Activated CD4-positive, alpha-beta T cell treated with anti-CD3 and anti-CD28 coated beads for 36 hours (primary cell): ENCODE measurements around the gene SLC34A1. TPM values are rescaled to one million over a fixed set of nuclear protein-coding genes. Genes with fewer than 3 reads are reported as not detected.
A peak's percentile ranks its signal among the peaks of the same experiment; 100 is the strongest.

Experiments
- ATAC-seq: fragments of 200-7000 bp; cut with Tn5 transposase; one replicate; pipeline ENCODE4 v1.10.0; 2021; ENCODE audit warnings: mild to moderate bottlenecking, moderate library complexity
- CTCF ChIA-PET: fragments of 350-600 bp; sonication (Branson Sonifier 250); formaldehyde crosslinking; loops from one replicate; lab custom pipeline; 2021; ENCODE audit warnings: antibody characterized with exemption; lab: Charles Lee
- POLR2A ChIA-PET: fragments of 350-600 bp; sonication (Branson Sonifier 250); formaldehyde crosslinking; loops from one replicate; lab custom pipeline; 2021; ENCODE audit warnings: antibody characterized with exemption, inconsistent platforms; lab: Charles Lee
- DNase-seq: peaks from one replicate; pipeline ENCODE4 v3.0.0-alpha.2; 2020
- H3K27ac Mint-ChIP-seq: one replicate; pipeline ENCODE4 v1.8.0; 2021; ENCODE audit warnings: mixed read lengths
- H3K27me3 Mint-ChIP-seq: one replicate; pipeline ENCODE4 v1.8.0; 2021; ENCODE audit warnings: mixed read lengths
- H3K36me3 Mint-ChIP-seq: one replicate; pipeline ENCODE4 v1.8.0; 2021; ENCODE audit warnings: low read depth, mixed read lengths
- H3K4me1 Mint-ChIP-seq: one replicate; pipeline ENCODE4 v1.8.0; 2021; ENCODE audit warnings: mixed read lengths
- H3K4me3 Mint-ChIP-seq: one replicate; pipeline ENCODE4 v1.8.0; 2021; ENCODE audit warnings: mild to moderate bottlenecking, moderate library complexity, mixed read lengths
- H3K9me3 Mint-ChIP-seq: one replicate; pipeline ENCODE4 v1.8.0; 2021; ENCODE audit warnings: low read depth, mixed read lengths
- intact Hi-C, 2 experiments: fragments of 100-400 bp; cut with DNase I in 1 of 2; cut with micrococcal nuclease in 1 of 2; formaldehyde crosslinking; loops; one replicate each; pipeline versions ENCODE4 v1.14.2 to v1.15.1; 2022 to 2024; cut with DNase I, micrococcal nuclease
- total RNA-seq, 2 experiments: library from RNA; stranded (reverse); gene quantifications; one replicate each; pipeline ENCODE4 v1.2.3, GENCODE V29; 2021

SLC34A1 gene
- total RNA-seq, 2 experiments from 2014 or later, result 0.14 TPM; not detected in 1

DNA sequence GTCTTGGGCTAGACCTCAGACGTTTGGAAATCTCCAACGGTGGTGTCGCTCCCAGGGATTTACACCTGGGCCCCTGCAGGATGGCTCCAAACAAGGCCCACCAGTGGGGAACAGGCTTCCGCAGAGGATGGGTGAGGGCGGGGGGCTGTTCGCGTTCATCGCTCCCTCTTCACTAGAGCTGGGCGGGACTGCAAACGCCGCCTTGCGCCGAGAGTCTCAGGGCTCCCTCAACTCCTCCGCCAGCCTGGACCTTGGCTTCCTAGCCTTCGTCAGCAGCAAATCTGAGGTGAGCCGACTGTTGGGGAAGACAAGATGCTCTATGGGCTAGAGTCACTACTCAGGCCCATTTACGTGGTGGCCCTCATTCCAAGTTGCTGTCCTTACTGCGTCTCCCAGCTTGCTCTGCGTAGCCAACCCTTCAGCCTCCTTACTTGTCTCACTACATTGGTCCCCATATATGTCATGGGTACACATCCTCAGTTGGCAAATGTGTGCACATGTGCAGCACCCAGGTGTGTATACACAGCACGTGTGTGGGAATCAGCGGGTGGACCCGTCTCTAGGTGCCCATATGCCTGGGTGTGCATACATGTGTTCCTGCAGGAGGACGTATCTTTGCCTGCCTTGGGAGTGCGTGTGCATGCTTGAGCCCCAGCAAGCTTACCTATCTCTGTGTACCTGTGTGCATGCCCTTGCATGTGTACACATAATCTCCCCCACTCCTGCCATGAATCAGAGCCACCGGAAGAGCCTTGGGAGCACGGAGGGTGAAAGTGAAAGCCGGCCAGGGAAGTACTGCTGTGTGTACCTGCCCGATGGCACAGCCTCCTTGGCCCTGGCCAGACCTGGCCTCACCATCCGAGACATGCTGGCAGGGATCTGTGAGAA lies 16.0 kb upstream of the SLC34A1 start:
- intact Hi-C loops, result no loop called here
- ATAC-seq (no peak), DNase-seq (no peak)
- Mint-ChIP-seq H3K4me1 (peaks cover 73% of the 10 kb centered on the region), H3K27me3 (no peaks in the 10 kb centered on the region), H3K4me3 (no peak overlapping the region), H3K9me3 (no peaks in the 10 kb centered on the region), H3K36me3 (peaks cover 38% of the 10 kb centered on the region), H3K27ac (peak overlapping the region; percentile 16)
- ChIA-PET POLR2A (interaction anchor here (0.7 to 1.0 kb wide), 2 partner anchors 10 to 65 kb away, joined by 3 read pairs; partner anchors contain the start of genes PRELID1 and RAB24), CTCF (interaction anchor here (0.6 to 7.3 kb wide), 17 partner anchors 8 to 510 kb away, joined by 3 to 65 read pairs (median 5); partner anchors contain the start of genes LMAN2 and RGS14)

DNA sequence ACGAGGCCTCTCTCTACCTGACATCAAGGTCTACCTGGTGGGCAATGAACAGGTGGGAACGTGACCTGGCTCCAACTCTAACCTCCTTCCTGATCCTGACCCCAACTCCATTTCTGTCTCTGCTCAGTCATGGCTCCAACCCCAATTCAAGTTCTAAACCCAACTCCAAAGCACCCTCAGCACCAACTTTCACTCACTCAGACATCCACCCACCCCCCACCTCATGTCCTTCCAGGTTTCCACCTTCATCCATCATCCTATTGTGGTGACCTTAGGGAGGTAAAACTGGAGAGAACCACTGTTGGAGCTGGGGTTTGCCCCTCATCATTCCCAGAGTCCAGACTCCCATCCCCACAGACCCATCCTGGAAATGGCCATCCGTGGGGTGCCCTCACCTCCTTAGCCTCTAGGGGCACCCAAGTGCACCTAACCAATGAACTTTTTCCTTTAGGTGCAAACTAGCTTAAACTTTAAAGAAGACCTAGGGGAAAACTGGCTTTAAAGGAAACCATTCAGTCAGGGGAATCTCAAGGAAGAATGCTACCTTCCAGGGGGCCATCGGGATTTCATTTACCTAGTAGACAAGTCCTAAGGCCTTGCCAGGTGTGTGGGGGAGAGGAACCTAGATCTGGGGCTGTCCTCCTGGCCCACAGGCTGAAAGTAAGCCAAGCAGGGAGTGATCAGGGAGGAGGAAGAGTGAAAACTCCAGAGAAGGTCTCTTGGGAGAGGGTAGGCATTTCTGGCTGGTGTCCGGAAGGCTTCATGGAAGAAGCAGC lies 15.2 kb upstream of the SLC34A1 start:
- Mint-ChIP-seq H3K27me3 (no peaks in the 10 kb centered on the region), H3K27ac (peak overlapping the region; percentile 63), H3K4me3 (no peak overlapping the region), H3K4me1 (peaks cover 73% of the 10 kb centered on the region), H3K36me3 (peaks cover 38% of the 10 kb centered on the region), H3K9me3 (no peaks in the 10 kb centered on the region)
- DNase-seq, result peak; percentile 56
- ChIA-PET CTCF (interaction anchor here (0.6 to 7.3 kb wide), 22 partner anchors 9 to 511 kb away, joined by 3 to 65 read pairs (median 5); partner anchors contain the start of genes LMAN2 and RGS14), POLR2A (interaction anchor here (0.6 to 1.0 kb wide), 3 partner anchors 9 to 103 kb away, joined by 3 to 4 read pairs (median 3); partner anchors contain the start of genes PRELID1 and RAB24)
- ATAC-seq, result no peak
- intact Hi-C loops, result no loop called here

DNA sequence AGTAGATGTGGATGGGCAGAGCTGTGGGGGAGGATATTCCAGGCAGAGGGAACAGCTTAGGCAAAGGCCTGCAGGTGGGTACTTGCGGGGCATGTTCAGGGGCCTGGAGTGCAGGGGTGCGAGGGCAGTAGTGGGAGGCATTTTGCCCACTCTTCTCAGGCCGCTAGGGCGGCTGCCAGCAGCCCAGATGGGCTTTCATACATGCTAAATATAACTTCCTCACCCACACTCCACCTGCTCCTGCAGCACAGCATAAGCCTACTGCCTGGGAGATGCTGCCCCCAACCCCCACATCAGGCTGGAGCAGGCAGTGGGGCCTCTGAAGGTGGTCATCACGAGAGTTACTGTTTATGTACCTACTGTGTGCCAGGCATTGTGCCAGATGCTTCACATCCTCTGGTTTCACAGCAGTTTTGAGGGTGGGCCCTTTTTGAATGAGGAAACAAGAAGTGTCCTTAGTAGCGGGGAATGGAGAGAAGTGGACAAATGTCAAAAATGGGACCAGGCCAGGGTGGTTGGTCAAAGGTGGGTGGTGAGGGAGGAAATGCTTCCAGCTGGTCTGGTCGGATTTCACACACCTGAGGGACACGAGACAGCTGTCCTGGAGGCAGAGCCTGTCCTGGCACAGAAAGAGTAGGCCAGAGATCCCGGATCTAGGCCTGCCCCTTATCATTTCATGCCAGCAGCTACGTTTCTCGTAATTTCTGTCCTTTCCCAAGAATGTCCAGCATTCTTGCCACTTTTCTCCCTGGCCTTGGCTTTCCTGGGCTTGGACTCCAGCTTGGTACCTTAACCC lies 14.4 kb upstream of the SLC34A1 start:
- H3K27me3 Mint-ChIP-seq, result no peaks in the 10 kb centered on the region
- ChIA-PET POLR2A (interaction anchor here (0.6 to 1.0 kb wide), 5 partner anchors 8 to 102 kb away, joined by 3 to 4 read pairs (median 3); no protein-coding TSS in a partner anchor), CTCF (interaction anchor here (0.6 to 7.3 kb wide), 29 partner anchors 9 to 132 kb away, joined by 3 to 65 read pairs (median 5); partner anchors contain the start of genes LMAN2, PDLIM7 and RGS14)
- no peak for ATAC-seq
- H3K27ac Mint-ChIP-seq, result peak overlapping the region; percentile 63
- H3K4me1 Mint-ChIP-seq, result peaks cover 72% of the 10 kb centered on the region
- intact Hi-C loops, result no loop called here
- peaks cover 37% of the 10 kb centered on the region for H3K36me3 Mint-ChIP-seq
- no peaks in the 10 kb centered on the region for H3K9me3 Mint-ChIP-seq
- no peak for DNase-seq
- H3K4me3 Mint-ChIP-seq, result no peak overlapping the region

- ChIA-PET CTCF (interaction anchor here (0.8 to 7.3 kb wide), 17 partner anchors 8 to 131 kb away, joined by 3 to 65 read pairs (median 6); partner anchors contain the start of genes LMAN2, PDLIM7, RGS14 and SLC34A1), POLR2A (interaction anchor here (0.5 to 1.0 kb wide), 4 partner anchors 10 to 201 kb away, joined by 3 read pairs; no protein-coding TSS in a partner anchor)
- Mint-ChIP-seq H3K36me3 (peaks cover 35% of the 10 kb centered on the region), H3K27me3 (no peaks in the 10 kb centered on the region), H3K27ac (no peak overlapping the region), H3K9me3 (no peaks in the 10 kb centered on the region), H3K4me1 (peaks cover 70% of the 10 kb centered on the region), H3K4me3 (peak overlapping the region; percentile 53)
- intact Hi-C loops, result no loop called here
- peak; percentile 66 for ATAC-seq
- peak; percentile 76 for DNase-seq
These were observed 13.6 kb upstream of the SLC34A1 start for GRCh38 chr5:177370488-177371119.

GRCh38 chr5:177371120-177372033 lies 12.9 kb upstream of the SLC34A1 start:
- no peaks in the 10 kb centered on the region for H3K9me3 Mint-ChIP-seq
- DNase-seq, result no peak
- POLR2A ChIA-PET, result interaction anchor here (0.5 to 1.0 kb wide), 4 partner anchors 12 to 200 kb away, joined by 3 read pairs; no protein-coding TSS in a partner anchor
- peaks cover 69% of the 10 kb centered on the region for H3K4me1 Mint-ChIP-seq
- intact Hi-C loops, result no loop called here
- CTCF ChIA-PET, result interaction anchor here (0.9 to 7.3 kb wide), 17 partner anchors 11 to 131 kb away, joined by 3 to 65 read pairs (median 5); partner anchors contain the start of genes LMAN2, PDLIM7, RGS14 and SLC34A1
- peak overlapping the region; percentile 76 for H3K27ac Mint-ChIP-seq
- ATAC-seq, result no peak
- peaks cover 34% of the 10 kb centered on the region for H3K36me3 Mint-ChIP-seq
- peak overlapping the region; percentile 57 for H3K4me3 Mint-ChIP-seq
- no peaks in the 10 kb centered on the region for H3K27me3 Mint-ChIP-seq

DNA sequence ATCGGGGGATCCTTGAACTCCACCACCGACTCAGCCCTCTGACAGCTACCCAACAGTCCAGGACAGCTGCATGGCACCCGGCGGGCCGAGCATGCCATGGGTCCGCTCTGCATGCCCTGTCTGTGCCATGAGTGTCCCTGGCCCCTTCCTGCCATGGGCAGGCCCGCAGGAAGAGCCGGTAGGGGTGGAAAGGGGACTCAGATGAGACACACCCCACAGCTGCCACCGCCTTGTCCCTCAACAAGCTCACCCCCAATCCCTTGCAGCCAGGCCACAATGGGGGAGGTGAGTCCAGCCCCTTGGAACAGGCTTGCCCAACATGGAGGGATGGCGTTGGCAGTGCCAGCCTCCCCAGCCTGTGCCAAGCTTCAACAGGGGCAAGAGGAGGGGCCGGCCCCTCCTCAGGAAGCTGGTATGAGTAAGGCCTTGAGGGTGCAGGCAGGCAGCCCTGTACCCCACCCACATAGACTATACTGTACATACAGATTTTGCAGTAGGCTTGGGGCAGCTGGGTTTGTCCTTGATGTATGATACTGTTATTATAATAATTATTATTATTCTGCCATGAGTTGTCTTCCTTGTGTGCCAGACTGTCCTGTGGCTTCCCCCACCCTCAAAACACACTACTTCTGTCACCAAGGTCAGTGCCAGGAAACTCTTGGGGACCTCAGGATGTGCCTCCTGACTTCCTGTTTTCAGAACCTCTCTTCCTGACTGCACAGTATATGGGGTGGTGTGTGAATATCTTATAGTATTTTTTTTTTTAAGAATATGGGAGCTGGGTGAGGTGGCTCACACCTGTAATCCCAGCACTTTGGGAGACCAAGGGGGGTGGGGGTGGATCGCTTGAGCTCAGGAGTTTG lies 12.0 kb upstream of the SLC34A1 start:
- peak overlapping the region; percentile 84 for H3K27ac Mint-ChIP-seq
- H3K27me3 Mint-ChIP-seq, result no peaks in the 10 kb centered on the region
- CTCF ChIA-PET, result interaction anchor here (0.6 to 7.3 kb wide), 15 partner anchors 10 to 258 kb away, joined by 3 to 65 read pairs (median 4); partner anchors contain the start of genes LMAN2, PDLIM7 and RGS14
- H3K4me1 Mint-ChIP-seq, result peaks cover 67% of the 10 kb centered on the region
- POLR2A ChIA-PET, result interaction anchor here (0.6 to 0.7 kb wide), 3 partner anchors 11 to 125 kb away, joined by 3 read pairs; no protein-coding TSS in a partner anchor
- H3K9me3 Mint-ChIP-seq, result no peaks in the 10 kb centered on the region
- peaks cover 28% of the 10 kb centered on the region for H3K36me3 Mint-ChIP-seq
- intact Hi-C loops, result no loop called here
- DNase-seq (peak; percentile 57), ATAC-seq (peak; percentile 67)
- H3K4me3 Mint-ChIP-seq, result peak overlapping the region; percentile 57

GRCh38 chr5:177372910-177373309 lies 11.3 kb upstream of the SLC34A1 start:
- H3K36me3 Mint-ChIP-seq, result peaks cover 28% of the 10 kb centered on the region
- H3K27ac Mint-ChIP-seq, result peak overlapping the region; percentile 84
- H3K4me1 Mint-ChIP-seq, result peaks cover 67% of the 10 kb centered on the region

GRCh38 chr5:177373806-177374205 lies 10.4 kb upstream of the SLC34A1 start:
- Mint-ChIP-seq H3K4me1 (peaks cover 61% of the 10 kb centered on the region), H3K27me3 (no peaks in the 10 kb centered on the region), H3K9me3 (no peaks in the 10 kb centered on the region), H3K27ac (peak overlapping the region; percentile 38), H3K4me3 (no peak overlapping the region), H3K36me3 (peaks cover 20% of the 10 kb centered on the region)
- ChIA-PET CTCF (interaction anchor here (2.4 to 7.3 kb wide), 2 partner anchors 17 to 29 kb away, joined by 19 to 65 read pairs; no protein-coding TSS in a partner anchor), POLR2A (no interaction called here)
- intact Hi-C loops, result no loop called here
- ATAC-seq (no peak), DNase-seq (no peak)

More at GRCh38 chr5:177372910-177373309, 11.3 kb upstream of the SLC34A1 start:
- peak overlapping the region; percentile 26 for H3K4me3 Mint-ChIP-seq
- peak; percentile 36 for ATAC-seq
- no peaks in the 10 kb centered on the region for H3K27me3 Mint-ChIP-seq
- intact Hi-C loops, result no loop called here
- CTCF ChIA-PET, result interaction anchor here (0.6 to 7.3 kb wide), 9 partner anchors 9 to 259 kb away, joined by 3 to 65 read pairs (median 4); partner anchors contain the start of genes PDLIM7 and RGS14
- POLR2A ChIA-PET, result interaction anchor here (0.7 kb wide), 1 partner anchor 77 kb away, joined by 3 read pairs; no protein-coding TSS in a partner anchor
- peak; percentile 50 for DNase-seq
- H3K9me3 Mint-ChIP-seq, result no peaks in the 10 kb centered on the region
